DOHH2 (cell line): ENCODE data around the gene HTR2C.

Experiments used
- H3F3A ChIP-seq: fragments of 200-600 bp; sonication (generic), shearing (Covaris generic); 2 replicates; pipeline ENCODE4 v1.6.0; 2016; ENCODE audit warnings: antibody characterized with exemption, mild to moderate bottlenecking; ENCODE audit not compliant: control insufficient read depth, insufficient read depth
- H3K27ac ChIP-seq: fragments of 200-600 bp; sonication (generic); 2 replicates; pipeline ENCODE4 v1.5.1; 2014; ENCODE audit warnings: low read depth, mild to moderate bottlenecking, low read length, moderate library complexity
- H3K27me3 ChIP-seq: fragments of 200-600 bp; sonication (generic); 2 replicates; pipeline ENCODE4 v1.6.1; 2014; ENCODE audit warnings: mild to moderate bottlenecking, low read length, mixed read lengths; ENCODE audit not compliant: control insufficient read depth
- H3K36me3 ChIP-seq: fragments of 200-600 bp; sonication (generic); 2 replicates; pipeline ENCODE4 v1.6.1; 2014; ENCODE audit warnings: mild to moderate bottlenecking, low read length, moderate library complexity, mixed read lengths; ENCODE audit not compliant: control insufficient read depth
- H3K4me1 ChIP-seq: fragments of 200-600 bp; sonication (generic); 2 replicates; pipeline ENCODE4 v1.6.1; 2014; ENCODE audit warnings: mild to moderate bottlenecking, low read length, mixed read lengths; ENCODE audit not compliant: control insufficient read depth
- H3K4me2 ChIP-seq: fragments of 200-600 bp; sonication (generic); 2 replicates; pipeline ENCODE4 v1.6.0; 2014; ENCODE audit warnings: mild to moderate bottlenecking, low read length, moderate library complexity
- H3K4me3 ChIP-seq: fragments of 200-600 bp; sonication (generic); 2 replicates; pipeline ENCODE4 v1.5.1; 2014; ENCODE audit warnings: mild to moderate bottlenecking, low read length, mixed read lengths
- H3K79me2 ChIP-seq: fragments of 200-600 bp; sonication (generic); 2 replicates; pipeline ENCODE4 v1.6.1; 2014; ENCODE audit warnings: mild to moderate bottlenecking, low read length, mixed read lengths; ENCODE audit not compliant: control insufficient read depth
- H3K9me2 ChIP-seq: fragments of 200-600 bp; sonication (generic); replicated peaks from 2 replicates; pipeline ENCODE4 v1.6.1; 2014; ENCODE audit warnings: mild to moderate bottlenecking, low read length, mixed read lengths; ENCODE audit not compliant: control insufficient read depth
- H3K9me3 ChIP-seq: fragments of 200-600 bp; sonication (generic); 2 replicates; pipeline ENCODE4 v1.6.1; 2014; ENCODE audit warnings: antibody characterized with exemption, low read length, mixed read lengths; ENCODE audit not compliant: control insufficient read depth, insufficient read depth
- H4K20me1 ChIP-seq: fragments of 200-600 bp; sonication (generic); 2 replicates; pipeline ENCODE4 v1.6.0; 2014; ENCODE audit warnings: low read depth, mild to moderate bottlenecking, antibody characterized with exemption, low read length, moderate library complexity; ENCODE audit not compliant: control insufficient read depth, insufficient read depth
- CTCF ChIP-seq: fragments of 200-600 bp; sonication (generic); IDR thresholded peaks from one replicate; pipeline ENCODE4 v1.5.1; 2014; ENCODE audit warnings: antibody characterized with exemption, mild to moderate bottlenecking, low read depth, low read length; ENCODE audit not compliant: poor library complexity, severe bottlenecking
- EZH2phosphoT487 ChIP-seq: fragments of 200-600 bp; sonication (generic); IDR thresholded peaks from 2 replicates; pipeline ENCODE4 v1.6.1; 2017; ENCODE audit warnings: borderline replicate concordance, mild to moderate bottlenecking, antibody characterized with exemption, low read length, moderate library complexity, mixed read lengths

The HTR2C gene

GRCh38 chrX:114774691-114775090 is 190.8 kb downstream of the HTR2C start:
- H4K20me1 ChIP-seq = no peaks in the 10 kb centered on the region
- no peaks in the 10 kb centered on the region for H3F3A ChIP-seq
- H3K4me3 ChIP-seq = no peak overlapping the region
- H3K27ac ChIP-seq = no peak overlapping the region
- no peaks in the 10 kb centered on the region for H3K79me2 ChIP-seq
- no peak overlapping the region for H3K4me2 ChIP-seq
- no peaks in the 10 kb centered on the region for H3K9me2 ChIP-seq
- no peaks in the 10 kb centered on the region for H3K36me3 ChIP-seq
- no peak for TF ChIP-seq EZH2phosphoT487
- TF ChIP-seq CTCF = no peak
- no peaks in the 10 kb centered on the region for H3K27me3 ChIP-seq
- no peaks in the 10 kb centered on the region for H3K9me3 ChIP-seq
- H3K4me1 ChIP-seq = no peaks in the 10 kb centered on the region

- no peaks in the 10 kb centered on the region for H4K20me1 ChIP-seq
- no peaks in the 10 kb centered on the region for H3K9me2 ChIP-seq
- no peaks in the 10 kb centered on the region for H3K27me3 ChIP-seq
- no peaks in the 10 kb centered on the region for H3K9me3 ChIP-seq
- TF ChIP-seq EZH2phosphoT487 (no peak), CTCF (no peak)
- no peaks in the 10 kb centered on the region for H3K36me3 ChIP-seq
- no peak overlapping the region for H3K4me2 ChIP-seq
- no peaks in the 10 kb centered on the region for H3K4me1 ChIP-seq
- no peaks in the 10 kb centered on the region for H3K79me2 ChIP-seq
- no peak overlapping the region for H3K4me3 ChIP-seq
- no peaks in the 10 kb centered on the region for H3F3A ChIP-seq
- H3K27ac ChIP-seq = no peak overlapping the region
Measured at GRCh38 chrX:114782925-114783324, 199.0 kb downstream of the HTR2C start.

GRCh38 chrX:114787061-114787460 is 203.2 kb downstream of the HTR2C start:
- Histone ChIP-seq H3K36me3 (no peaks in the 10 kb centered on the region), H3K4me3 (no peak overlapping the region), H3K27ac (no peak overlapping the region), H3K27me3 (no peaks in the 10 kb centered on the region), H3K4me2 (no peak overlapping the region), H3K9me3 (no peaks in the 10 kb centered on the region), H3F3A (no peaks in the 10 kb centered on the region), H4K20me1 (no peaks in the 10 kb centered on the region), H3K4me1 (no peaks in the 10 kb centered on the region), H3K9me2 (no peaks in the 10 kb centered on the region), H3K79me2 (no peaks in the 10 kb centered on the region)
- TF ChIP-seq EZH2phosphoT487 (no peak), CTCF (no peak)

- H3K9me2 ChIP-seq = no peaks in the 10 kb centered on the region
- H3K36me3 ChIP-seq = no peaks in the 10 kb centered on the region
- no peaks in the 10 kb centered on the region for H3K79me2 ChIP-seq
- H4K20me1 ChIP-seq = no peaks in the 10 kb centered on the region
- no peaks in the 10 kb centered on the region for H3K4me1 ChIP-seq
- H3K9me3 ChIP-seq = no peaks in the 10 kb centered on the region
- H3K27me3 ChIP-seq = no peaks in the 10 kb centered on the region
- no peaks in the 10 kb centered on the region for H3F3A ChIP-seq
- TF ChIP-seq EZH2phosphoT487 (no peak), CTCF (no peak)
- no peak overlapping the region for H3K4me3 ChIP-seq
- no peak overlapping the region for H3K27ac ChIP-seq
- no peak overlapping the region for H3K4me2 ChIP-seq
Measured at GRCh38 chrX:114797494-114797893, 213.6 kb downstream of the HTR2C start.
